Measurements from ENCODE around the gene CDHR2.

The CDHR2 gene

DNA sequence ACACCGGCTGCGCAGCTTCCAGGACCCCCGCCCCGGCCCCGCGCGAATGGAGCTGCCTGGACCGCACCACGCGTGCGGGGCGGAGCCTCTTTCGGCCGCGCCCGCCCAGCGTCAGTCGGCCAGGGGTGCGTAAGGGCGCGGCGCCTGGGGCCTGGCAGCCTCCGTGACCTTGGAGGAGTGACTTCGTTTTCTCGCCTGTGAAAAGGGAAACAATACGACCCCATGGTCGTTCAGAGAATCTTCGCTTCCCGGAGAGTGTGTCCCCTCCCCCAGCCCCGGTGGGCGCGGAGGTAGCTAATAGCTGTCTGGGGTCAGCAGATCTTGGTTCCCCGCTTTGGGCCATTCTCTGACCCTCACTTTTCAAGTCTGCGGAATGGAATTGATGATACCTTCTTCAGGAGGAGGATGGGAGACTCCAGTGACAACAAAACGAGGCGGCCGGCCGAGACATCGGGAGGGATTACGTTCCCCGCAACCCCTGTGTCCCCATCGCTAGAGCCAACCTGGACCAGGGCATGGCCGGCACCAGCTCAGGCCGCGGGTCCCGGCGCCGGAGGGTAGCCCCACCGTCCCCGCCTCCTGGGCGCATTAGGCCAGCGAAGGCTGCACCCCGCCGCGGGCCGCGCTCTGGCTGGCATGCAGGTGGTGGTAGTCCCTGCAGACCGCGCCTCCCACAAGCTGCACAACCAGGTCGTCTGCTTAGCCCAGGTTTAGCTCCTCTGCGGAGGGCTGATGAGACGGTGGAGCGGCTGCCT, 5.5 kb upstream of the CDHR2 start:
- 0% methylated on average over 62 of the region's 63 CpGs for WGBS (ENCODE audit: insufficient coverage)
- Histone ChIP-seq H3K27me3 (replicated peaks in 2 of 5; ENCODE audit: control insufficient read depth in 4 of 5, insufficient read depth in 5 of 5, low read length in 4 of 5) (no peaks in the 10 kb centered on the region), H3K4me1 (ENCODE audit: control extremely low read depth in 1 of 4, control insufficient read depth in 4 of 4, insufficient read depth in 4 of 4, low read length in 3 of 4) (peaks cover 13 to 64% (median 48%) of the 10 kb centered on the region in 4 experiments), H3K27ac (ENCODE audit: insufficient read depth in 1 of 2, low read depth in 1 of 2, low read length in 2 of 2, poor library complexity in 1 of 2, severe bottlenecking in 2 of 2) (peak overlapping the region in 1 of 2 experiments; percentile 76), H3K4me3 (ENCODE audit: control insufficient read depth in 1 of 7, extremely low read depth in 1 of 7, insufficient read depth in 4 of 7, low read depth in 2 of 7, low read length in 6 of 7) (peak overlapping the region; percentile 58 to 89 (median 77)), H3K9me3 (ENCODE audit: control extremely low read depth in 1 of 5, control insufficient read depth in 4 of 5, insufficient read depth in 2 of 5, low read depth in 1 of 5, low read length in 4 of 5) (no peaks in the 10 kb centered on the region), H3K36me3 (ENCODE audit: control insufficient read depth in 4 of 4, insufficient read depth in 4 of 4, low read length in 3 of 4) (no peaks in the 10 kb centered on the region)
- peak; percentile 55 to 78 (median 74) for DNase-seq
- POLR2A ChIA-PET: interaction anchor here (0.7 to 2.4 kb wide), 5 partner anchors 8 to 17 kb away, joined by 3 to 11 read pairs (median 6); no protein-coding TSS in a partner anchor
- CTCF ChIA-PET: interaction anchor here (0.9 to 3.6 kb wide), 19 partner anchors 9 to 137 kb away, joined by 3 to 29 read pairs (median 3); partner anchors contain the start of gene CLTB

DNA sequence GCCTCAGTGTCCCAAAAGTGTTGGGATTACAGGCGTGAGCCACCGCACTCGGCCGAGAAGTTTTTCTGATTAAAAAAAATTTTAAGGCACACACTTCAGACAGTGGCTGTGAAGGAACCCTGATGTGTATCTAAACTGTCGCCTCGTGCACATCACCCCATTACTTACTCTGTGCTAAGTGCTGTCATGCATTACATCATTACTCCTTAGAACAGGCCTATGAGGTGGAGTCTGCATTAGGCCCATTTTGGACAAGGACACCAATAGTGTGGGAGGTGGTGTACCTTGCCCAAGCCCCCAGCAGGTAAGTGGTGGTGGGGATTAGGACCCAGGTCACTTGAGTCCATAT, 3.8 kb upstream of the CDHR2 start:
- Histone ChIP-seq H3K36me3 (ENCODE audit: control insufficient read depth in 4 of 4, insufficient read depth in 4 of 4, low read length in 3 of 4) (no peaks in the 10 kb centered on the region), H3K9me3 (ENCODE audit: control extremely low read depth in 1 of 5, control insufficient read depth in 4 of 5, insufficient read depth in 2 of 5, low read depth in 1 of 5, low read length in 4 of 5) (no peaks in the 10 kb centered on the region), H3K4me3 (ENCODE audit: control insufficient read depth in 1 of 7, extremely low read depth in 1 of 7, insufficient read depth in 4 of 7, low read depth in 2 of 7, low read length in 6 of 7) (no peak overlapping the region), H3K27ac (ENCODE audit: insufficient read depth in 1 of 2, low read depth in 1 of 2, low read length in 2 of 2, poor library complexity in 1 of 2, severe bottlenecking in 2 of 2) (no peak overlapping the region), H3K27me3 (replicated peaks in 2 of 5; ENCODE audit: control insufficient read depth in 4 of 5, insufficient read depth in 5 of 5, low read length in 4 of 5) (no peaks in the 10 kb centered on the region), H3K4me1 (ENCODE audit: control extremely low read depth in 1 of 4, control insufficient read depth in 4 of 4, insufficient read depth in 4 of 4, low read length in 3 of 4) (peaks cover 8 to 54% (median 41%) of the 10 kb centered on the region in 4 experiments)
- POLR2A ChIA-PET: no interaction called here
- CTCF ChIA-PET: interaction anchor here (3.6 kb wide), 1 partner anchor 129 kb away, joined by 13 read pairs; the partner anchor contains the start of gene CLTB
- no peak for DNase-seq
- 93% methylated on average over 2 of the region's 6 CpGs for WGBS (ENCODE audit: insufficient coverage)

- Histone ChIP-seq H3K36me3 (ENCODE audit: control insufficient read depth in 4 of 4, insufficient read depth in 4 of 4, low read length in 3 of 4) (no peaks in the 10 kb centered on the region), H3K27me3 (replicated peaks in 2 of 5; ENCODE audit: control insufficient read depth in 4 of 5, insufficient read depth in 5 of 5, low read length in 4 of 5) (no peaks in the 10 kb centered on the region), H3K9me3 (ENCODE audit: control extremely low read depth in 1 of 5, control insufficient read depth in 4 of 5, insufficient read depth in 2 of 5, low read depth in 1 of 5, low read length in 4 of 5) (no peaks in the 10 kb centered on the region), H3K27ac (ENCODE audit: insufficient read depth in 1 of 2, low read depth in 1 of 2, low read length in 2 of 2, poor library complexity in 1 of 2, severe bottlenecking in 2 of 2) (no peak overlapping the region), H3K4me3 (ENCODE audit: control insufficient read depth in 1 of 7, extremely low read depth in 1 of 7, insufficient read depth in 4 of 7, low read depth in 2 of 7, low read length in 6 of 7) (no peak overlapping the region), H3K4me1 (ENCODE audit: control extremely low read depth in 1 of 4, control insufficient read depth in 4 of 4, insufficient read depth in 4 of 4, low read length in 3 of 4) (peaks cover 4 to 52% (median 38%) of the 10 kb centered on the region in 4 experiments)
- DNase-seq: no peak
- POLR2A ChIA-PET: no interaction called here
- CTCF ChIA-PET: no interaction called here
- WGBS (ENCODE audit: insufficient coverage): 80% methylated on average over 12 of the region's 13 CpGs
Measured at GRCh38 chr5:176545737-176546509, 3.2 kb upstream of the CDHR2 start.

DNA sequence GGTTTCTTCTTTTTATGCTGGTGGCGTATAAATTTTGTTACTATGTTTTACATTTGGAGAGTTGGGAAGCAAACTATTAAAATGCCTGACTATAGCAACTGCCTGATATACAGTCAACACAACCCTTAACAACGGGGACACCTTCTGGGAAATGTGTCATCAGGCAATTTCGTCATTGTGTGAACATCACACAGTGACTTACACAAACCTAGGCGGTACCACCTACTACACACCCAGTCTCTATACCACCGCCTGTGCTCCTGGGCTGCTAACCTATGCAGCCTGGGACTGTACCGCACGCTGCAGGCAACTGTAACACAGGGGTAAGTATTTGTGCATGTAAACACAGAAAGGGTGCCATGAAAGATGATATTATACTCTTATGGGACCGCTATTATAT, 1.3 kb upstream of the CDHR2 start:
- 97% methylated on average over 3 of the region's 8 CpGs for WGBS (ENCODE audit: insufficient coverage)
- peaks cover 0 to 35% (median 19%) of the 10 kb centered on the region in 4 experiments for H3K4me1 ChIP-seq (ENCODE audit: control extremely low read depth in 1 of 4, control insufficient read depth in 4 of 4, insufficient read depth in 4 of 4, low read length in 3 of 4)
- POLR2A ChIA-PET: no interaction called here
- H3K27ac ChIP-seq (ENCODE audit: insufficient read depth in 1 of 2, low read depth in 1 of 2, low read length in 2 of 2, poor library complexity in 1 of 2, severe bottlenecking in 2 of 2): no peak overlapping the region
- DNase-seq: peak in 2 of 3 donors; percentile 62 to 67
- CTCF ChIA-PET: interaction anchor here (0.9 to 1.9 kb wide), 4 partner anchors 11 to 55 kb away, joined by 3 to 4 read pairs (median 4); no protein-coding TSS in a partner anchor
- no peaks in the 10 kb centered on the region for H3K36me3 ChIP-seq (ENCODE audit: control insufficient read depth in 4 of 4, insufficient read depth in 4 of 4, low read length in 3 of 4)
- no peaks in the 10 kb centered on the region for H3K9me3 ChIP-seq (ENCODE audit: control extremely low read depth in 1 of 5, control insufficient read depth in 4 of 5, insufficient read depth in 2 of 5, low read depth in 1 of 5, low read length in 4 of 5)
- H3K4me3 ChIP-seq (ENCODE audit: control insufficient read depth in 1 of 7, extremely low read depth in 1 of 7, insufficient read depth in 4 of 7, low read depth in 2 of 7, low read length in 6 of 7): no peak overlapping the region
- H3K27me3 ChIP-seq (replicated peaks in 2 of 5; ENCODE audit: control insufficient read depth in 4 of 5, insufficient read depth in 5 of 5, low read length in 4 of 5): no peaks in the 10 kb centered on the region

DNA sequence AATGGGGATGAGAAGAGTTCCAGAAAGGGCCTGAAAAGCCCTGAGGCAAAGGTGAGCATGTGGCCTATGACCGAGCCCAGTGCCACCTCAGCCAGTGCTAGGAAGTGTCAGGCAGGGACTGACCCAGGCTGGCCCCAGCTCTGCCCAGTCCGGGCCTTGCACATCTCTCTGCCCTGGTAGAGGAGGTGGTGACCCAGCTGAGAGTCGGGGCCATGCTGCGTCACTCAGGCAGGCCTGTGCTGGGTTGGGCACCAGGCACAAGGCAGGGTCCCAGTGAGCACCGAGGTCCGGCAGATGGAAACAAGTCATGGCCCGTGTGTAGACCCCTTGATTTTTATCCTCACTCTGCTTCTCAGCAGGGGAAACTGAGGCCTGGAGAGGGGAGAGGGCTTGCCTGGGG, 729 bp downstream of the CDHR2 start:
- POLR2A ChIA-PET: no interaction called here
- no peak overlapping the region for H3K4me3 ChIP-seq (ENCODE audit: control insufficient read depth in 1 of 7, extremely low read depth in 1 of 7, insufficient read depth in 4 of 7, low read depth in 2 of 7, low read length in 6 of 7)
- H3K4me1 ChIP-seq (ENCODE audit: control extremely low read depth in 1 of 4, control insufficient read depth in 4 of 4, insufficient read depth in 4 of 4, low read length in 3 of 4): peaks cover 0 to 21% (median 8%) of the 10 kb centered on the region in 4 experiments
- CTCF ChIA-PET: interaction anchor here (0.9 to 1.7 kb wide), 2 partner anchors 12 to 22 kb away, joined by 3 to 4 read pairs; partner anchors contain the start of gene RNF44
- no peaks in the 10 kb centered on the region for H3K27me3 ChIP-seq (replicated peaks in 2 of 5; ENCODE audit: control insufficient read depth in 4 of 5, insufficient read depth in 5 of 5, low read length in 4 of 5)
- H3K27ac ChIP-seq (ENCODE audit: insufficient read depth in 1 of 2, low read depth in 1 of 2, low read length in 2 of 2, poor library complexity in 1 of 2, severe bottlenecking in 2 of 2): no peak overlapping the region
- no peaks in the 10 kb centered on the region for H3K9me3 ChIP-seq (ENCODE audit: control extremely low read depth in 1 of 5, control insufficient read depth in 4 of 5, insufficient read depth in 2 of 5, low read depth in 1 of 5, low read length in 4 of 5)
- H3K36me3 ChIP-seq (ENCODE audit: control insufficient read depth in 4 of 4, insufficient read depth in 4 of 4, low read length in 3 of 4): no peaks in the 10 kb centered on the region
- 87% methylated on average over 7 of the region's 7 CpGs for WGBS (ENCODE audit: insufficient coverage)
- no peak for DNase-seq

GRCh38 chr5:176550275-176550831, 1.2 kb downstream of the CDHR2 start:
- DNase-seq: peak in 1 of 3 donors; percentile 41
- no peaks in the 10 kb centered on the region for H3K36me3 ChIP-seq (ENCODE audit: control insufficient read depth in 4 of 4, insufficient read depth in 4 of 4, low read length in 3 of 4)
- no peak overlapping the region for H3K27ac ChIP-seq (ENCODE audit: insufficient read depth in 1 of 2, low read depth in 1 of 2, low read length in 2 of 2, poor library complexity in 1 of 2, severe bottlenecking in 2 of 2)
- H3K4me1 ChIP-seq (ENCODE audit: control extremely low read depth in 1 of 4, control insufficient read depth in 4 of 4, insufficient read depth in 4 of 4, low read length in 3 of 4): peaks cover 0 to 20% (median 8%) of the 10 kb centered on the region in 4 experiments
- no peaks in the 10 kb centered on the region for H3K27me3 ChIP-seq (replicated peaks in 2 of 5; ENCODE audit: control insufficient read depth in 4 of 5, insufficient read depth in 5 of 5, low read length in 4 of 5)
- ChIA-PET CTCF (interaction anchor here (1.7 kb wide), 1 partner anchor 21 kb away, joined by 4 read pairs; no protein-coding TSS in a partner anchor), POLR2A (no interaction called here)
- H3K9me3 ChIP-seq (ENCODE audit: control extremely low read depth in 1 of 5, control insufficient read depth in 4 of 5, insufficient read depth in 2 of 5, low read depth in 1 of 5, low read length in 4 of 5): no peaks in the 10 kb centered on the region
- H3K4me3 ChIP-seq (ENCODE audit: control insufficient read depth in 1 of 7, extremely low read depth in 1 of 7, insufficient read depth in 4 of 7, low read depth in 2 of 7, low read length in 6 of 7): peak overlapping the region in 4 of 7 experiments; percentile 42 to 76 (median 56)
- WGBS (ENCODE audit: insufficient coverage): 41% methylated on average over 13 of the region's 16 CpGs

All from common myeloid progenitor, CD34-positive (primary cell).